Stimulated activated CD8-positive, alpha-beta memory T cell treated with anti-CD3 and anti-CD28 coated beads, Interleukin-4, amount 100 ng/mL, for 1 hour (primary cell): ENCODE measurements around the gene SCN1A.
"Not testable (repeated sequence)": the region's sequence is repeated elsewhere in the genome, so short reads cannot be mapped to it uniquely, and the experiment has no call there.

ENCODE experiments used
- DNase-seq, 2 donors: peaks; one replicate each; pipeline ENCODE4 v3.0.0-alpha.2; 2020; ENCODE audit warnings: low read depth in 2 of 2, low spot score in 1 of 2

The SCN1A gene

DNA sequence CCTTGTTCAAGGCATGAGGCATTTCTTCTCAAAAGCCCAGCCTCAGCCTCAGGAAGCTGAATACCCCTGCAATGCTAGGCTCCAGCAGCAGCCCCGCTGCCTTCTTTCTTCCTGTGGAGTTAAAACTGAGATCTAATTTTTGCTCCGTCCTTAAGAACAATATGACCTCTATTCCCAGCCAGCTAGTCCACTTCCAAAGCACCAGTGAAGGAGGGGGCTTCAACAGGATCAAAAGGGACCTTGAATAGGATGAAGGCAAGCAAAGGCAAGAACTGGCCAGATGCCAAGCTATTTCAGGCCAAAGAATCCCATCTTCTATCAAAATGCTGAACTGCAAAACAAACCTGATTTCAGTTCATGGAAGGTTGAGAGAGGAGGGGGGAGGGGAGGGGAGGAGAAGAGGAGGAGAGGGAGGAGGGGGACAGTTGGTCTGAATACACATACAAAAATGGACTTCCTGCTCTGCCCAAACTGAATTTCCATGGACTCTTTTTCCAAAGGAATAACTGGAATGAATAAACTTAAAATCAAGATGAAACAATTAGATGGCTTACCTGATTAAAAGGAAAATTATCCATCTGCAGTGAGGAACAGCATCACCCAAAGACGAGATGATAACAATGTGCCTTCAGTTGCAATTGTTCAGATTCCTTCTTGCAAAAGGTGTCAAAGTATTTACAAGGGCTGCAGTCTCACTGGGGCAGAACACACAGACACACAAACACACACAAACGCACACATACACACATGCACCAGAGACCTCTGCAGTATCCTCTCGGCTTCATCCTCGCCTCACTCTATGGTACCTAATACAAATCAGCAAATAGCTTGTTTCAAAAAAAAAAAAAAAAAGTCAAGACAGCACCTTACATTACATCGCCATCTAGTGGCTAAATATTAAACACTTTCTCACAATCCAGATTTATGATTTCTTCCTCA, at the start of gene SCN1A:
TSS of gene SCN1A (minus strand) at position 804 of the 939 bp plus-strand sequence. CDS start 54,399 bp downstream, outside the sequence.
- DNase-seq, result no peak

DNA sequence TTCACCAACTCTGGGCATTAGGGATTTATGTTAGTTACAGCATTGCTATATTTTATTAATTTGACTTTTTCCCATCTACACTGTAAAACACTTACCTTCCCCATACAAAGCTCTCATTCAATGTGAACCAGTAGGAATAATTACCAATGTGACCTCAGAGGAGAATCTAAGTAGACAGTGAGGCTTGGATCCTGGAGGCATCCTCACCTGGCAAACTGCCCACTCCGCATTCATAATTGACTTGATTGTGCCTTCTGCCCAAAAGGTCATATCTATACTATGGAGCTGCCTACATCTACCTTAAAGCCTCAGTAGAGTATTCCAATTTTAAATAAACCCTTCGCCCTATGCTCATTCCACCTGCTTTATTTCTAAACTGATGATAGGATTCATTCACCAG, 45.4 kb upstream of the SCN1A start:
- DNase-seq, result no peak

DNA sequence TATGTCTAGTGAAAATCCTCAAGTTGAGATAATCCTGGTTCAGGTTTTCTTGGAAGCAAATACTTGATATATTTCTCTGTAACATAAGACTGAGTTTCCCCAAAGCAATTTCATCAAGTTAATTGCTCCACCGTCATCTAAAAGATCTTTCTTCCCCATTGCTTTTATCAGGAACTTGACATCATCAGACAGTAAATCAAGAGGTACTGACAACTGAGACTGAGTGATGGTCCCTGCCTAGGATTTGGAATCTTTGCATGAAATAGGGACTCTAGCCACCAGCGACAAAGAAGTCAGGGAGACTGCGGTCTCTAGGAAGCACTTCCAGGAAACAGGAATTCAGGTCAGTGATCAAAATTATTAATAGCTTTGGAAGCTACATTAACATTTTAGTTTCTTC, 43.4 kb upstream of the SCN1A start:
- no peak for DNase-seq

DNA sequence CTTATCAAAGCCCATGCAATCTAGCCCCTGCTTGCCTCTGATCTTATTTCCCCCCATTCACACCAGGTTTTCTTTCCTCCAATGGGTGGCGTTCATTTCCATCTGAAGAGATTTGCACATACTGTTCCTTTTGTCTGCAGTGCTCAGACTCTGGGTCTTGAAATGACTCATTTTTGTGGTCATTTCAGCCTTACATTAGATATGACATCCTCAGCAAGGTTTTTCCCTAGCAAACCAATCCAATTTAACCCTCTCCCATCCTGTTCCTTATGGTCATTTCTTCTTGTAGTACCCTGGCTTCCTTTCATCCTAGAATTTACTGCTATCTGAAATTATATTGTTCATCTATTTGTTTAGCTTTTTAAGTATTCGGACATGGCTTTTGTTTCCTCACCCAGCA, 42.5 kb upstream of the SCN1A start:
- no peak for DNase-seq

DNA sequence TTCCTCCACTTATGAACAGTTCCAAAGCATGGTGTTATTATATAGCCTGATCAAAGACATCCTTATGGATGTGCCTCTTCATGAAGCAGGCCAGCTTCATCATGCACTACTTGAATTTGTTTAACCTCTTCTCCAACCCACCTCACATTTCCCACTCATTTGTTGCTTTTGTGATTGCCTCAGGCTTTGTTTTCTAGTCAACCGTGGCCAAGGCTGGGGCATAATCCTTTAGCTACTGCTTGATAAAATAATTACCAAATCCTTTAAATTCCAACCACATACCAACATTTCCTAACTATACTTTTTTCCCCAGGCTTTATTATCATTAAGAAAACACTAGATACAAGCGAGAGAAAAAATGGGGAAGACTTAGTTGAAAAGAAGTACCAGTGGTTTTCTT, 39.6 kb upstream of the SCN1A start:
- no peak for DNase-seq

DNA sequence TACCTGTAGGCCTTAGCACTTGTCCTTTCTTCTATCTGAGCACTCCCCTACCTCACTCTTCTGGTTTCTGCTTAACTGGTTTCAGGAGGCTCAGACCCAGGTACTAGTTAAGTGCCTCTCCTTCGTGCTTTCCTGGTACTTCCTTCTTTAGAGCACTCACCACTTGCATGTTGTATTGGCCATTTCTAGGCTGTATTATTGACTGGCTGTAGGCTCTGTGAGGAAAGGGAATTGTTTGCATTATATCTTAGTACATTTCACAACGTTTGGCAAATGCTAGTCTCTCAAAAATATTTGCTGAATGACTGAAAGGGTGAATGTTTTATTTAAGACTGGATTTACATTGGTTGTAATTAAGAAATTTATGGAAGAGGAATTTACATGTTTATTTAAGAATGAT, 36.0 kb upstream of the SCN1A start:
- no peak for DNase-seq

DNA sequence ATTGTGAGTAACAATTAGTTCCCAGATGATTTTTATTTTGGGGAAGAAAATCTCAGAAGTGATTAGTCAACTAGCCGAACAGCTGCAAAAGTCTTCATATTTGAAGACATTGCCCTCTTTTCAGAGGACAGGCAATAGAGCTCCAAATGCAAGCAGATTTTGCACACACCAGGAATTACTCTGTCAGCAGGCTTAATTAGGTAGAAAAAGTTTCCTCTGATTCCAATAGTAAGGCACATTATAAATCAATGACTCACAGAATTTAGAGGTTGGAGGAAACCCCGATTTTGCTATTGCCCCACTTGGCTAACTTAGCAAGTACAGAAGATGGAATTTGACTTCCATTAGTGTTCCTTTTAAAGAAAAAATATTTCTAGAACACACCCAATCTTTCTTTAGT, 30.7 kb upstream of the SCN1A start:
- DNase-seq, result no peak

DNA sequence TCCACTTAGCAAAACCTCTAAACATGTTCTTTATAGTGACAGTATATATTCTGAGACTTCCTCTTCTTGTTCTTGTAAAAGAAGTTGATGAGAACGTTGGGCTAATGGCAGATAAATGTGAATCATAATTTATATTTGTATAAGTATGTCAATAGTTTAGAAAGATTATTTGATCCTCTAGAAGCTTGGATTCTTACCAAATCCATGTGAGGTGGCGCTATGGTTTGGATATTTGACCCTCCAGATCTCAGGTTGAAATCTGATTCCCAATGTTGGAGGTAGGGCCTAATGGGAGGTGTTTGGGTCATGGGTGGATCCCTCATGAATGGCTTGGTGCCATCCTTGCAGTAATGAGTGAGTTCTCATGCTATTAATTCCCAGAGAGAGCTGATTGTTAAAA, 29.8 kb upstream of the SCN1A start:
- DNase-seq, result no peak

DNA sequence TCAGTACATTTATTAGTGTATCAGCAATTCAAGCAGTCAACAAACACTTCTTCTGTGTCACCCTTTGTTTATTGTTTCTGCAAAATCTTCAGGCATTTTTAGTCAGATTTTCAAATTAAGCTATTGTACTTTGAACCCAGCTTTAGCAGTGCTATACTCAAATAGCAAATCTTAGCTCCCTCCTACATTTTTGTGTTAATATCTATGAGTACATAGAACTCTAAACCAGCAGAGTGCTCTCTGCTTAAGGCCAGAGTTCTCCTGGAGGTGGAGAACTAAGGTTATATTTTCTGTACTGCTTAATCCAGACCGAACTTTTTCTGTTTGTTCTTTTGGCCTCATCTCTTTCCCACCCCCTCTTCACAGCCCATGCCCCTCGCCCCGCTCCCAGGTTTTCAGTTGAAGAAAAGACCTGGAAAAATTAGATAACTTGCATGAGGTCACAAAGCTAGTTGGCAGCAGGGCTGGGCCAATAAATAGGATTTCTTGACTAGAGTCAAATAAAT, 29.2 kb upstream of the SCN1A start:
- DNase-seq, result no peak

DNA sequence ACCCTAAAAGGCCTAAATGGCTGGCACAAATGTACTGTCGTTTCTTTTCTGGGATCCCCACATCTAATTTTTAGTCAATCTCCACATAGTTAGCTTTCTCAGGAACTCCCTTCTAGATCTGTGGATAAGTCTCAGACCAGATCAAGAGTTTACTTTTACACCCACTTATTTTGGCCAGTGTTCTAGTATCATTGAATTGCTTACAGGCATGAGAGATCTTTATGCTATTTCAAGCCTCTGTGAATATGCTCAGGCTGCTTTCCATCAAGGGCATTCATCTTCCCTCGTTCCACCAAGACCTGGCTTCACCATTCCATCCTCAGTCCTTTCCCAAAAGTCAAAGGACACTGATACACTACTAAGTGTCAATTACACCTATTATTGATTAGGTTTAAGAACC, 27.8 kb upstream of the SCN1A start:
- DNase-seq, result no peak

DNA sequence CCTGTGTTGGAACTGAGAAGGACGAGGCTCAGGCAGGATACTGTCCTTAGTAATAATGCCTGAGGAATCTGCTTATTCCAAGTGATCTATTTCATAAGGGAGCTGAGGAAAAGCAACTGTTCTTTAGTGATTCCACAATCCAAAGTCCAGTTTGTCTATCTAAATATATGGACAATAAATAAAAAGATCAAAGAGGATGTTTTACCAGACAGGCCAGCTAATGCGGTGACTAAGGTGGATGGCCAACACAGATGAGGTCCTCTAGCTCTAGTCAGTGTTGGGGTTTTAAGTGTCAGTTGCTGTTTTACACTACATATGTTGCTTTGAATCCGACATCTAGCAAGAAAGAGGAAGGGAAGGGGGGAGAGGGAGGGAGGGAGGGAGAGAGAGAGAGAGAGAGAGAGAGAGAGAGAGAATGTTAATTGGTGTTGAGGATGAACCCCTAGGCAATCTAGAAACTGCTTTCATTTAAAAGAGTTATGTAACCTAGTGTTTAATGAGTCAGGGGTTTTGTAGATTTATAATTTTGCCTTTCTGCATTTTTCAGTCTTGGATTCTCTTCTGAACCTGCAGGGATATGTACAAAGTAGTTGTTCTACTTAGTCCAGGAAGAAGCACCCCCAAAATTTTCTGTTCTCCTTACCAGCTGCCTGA, 27.0 kb upstream of the SCN1A start:
- no peak for DNase-seq

DNA sequence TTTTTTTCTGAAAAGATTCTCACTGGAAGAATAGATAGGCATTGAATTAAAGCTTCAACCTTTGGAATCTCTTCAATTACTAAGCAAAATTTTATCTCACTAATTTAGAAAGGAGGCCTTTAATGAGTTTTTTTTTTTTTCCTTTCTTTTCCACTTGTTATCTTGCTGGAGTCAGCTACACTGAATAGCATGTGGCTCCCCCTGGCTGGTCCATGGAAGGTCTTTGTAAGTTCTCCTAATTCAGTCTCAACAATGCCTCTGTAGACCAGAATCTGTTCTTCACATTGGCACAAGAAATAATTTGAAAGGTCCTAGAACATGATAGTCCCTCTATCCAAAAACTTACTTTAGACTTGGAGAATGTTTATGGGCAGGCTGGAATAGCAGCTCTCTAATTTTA, 24.2 kb upstream of the SCN1A start:
- DNase-seq, result no peak

DNA sequence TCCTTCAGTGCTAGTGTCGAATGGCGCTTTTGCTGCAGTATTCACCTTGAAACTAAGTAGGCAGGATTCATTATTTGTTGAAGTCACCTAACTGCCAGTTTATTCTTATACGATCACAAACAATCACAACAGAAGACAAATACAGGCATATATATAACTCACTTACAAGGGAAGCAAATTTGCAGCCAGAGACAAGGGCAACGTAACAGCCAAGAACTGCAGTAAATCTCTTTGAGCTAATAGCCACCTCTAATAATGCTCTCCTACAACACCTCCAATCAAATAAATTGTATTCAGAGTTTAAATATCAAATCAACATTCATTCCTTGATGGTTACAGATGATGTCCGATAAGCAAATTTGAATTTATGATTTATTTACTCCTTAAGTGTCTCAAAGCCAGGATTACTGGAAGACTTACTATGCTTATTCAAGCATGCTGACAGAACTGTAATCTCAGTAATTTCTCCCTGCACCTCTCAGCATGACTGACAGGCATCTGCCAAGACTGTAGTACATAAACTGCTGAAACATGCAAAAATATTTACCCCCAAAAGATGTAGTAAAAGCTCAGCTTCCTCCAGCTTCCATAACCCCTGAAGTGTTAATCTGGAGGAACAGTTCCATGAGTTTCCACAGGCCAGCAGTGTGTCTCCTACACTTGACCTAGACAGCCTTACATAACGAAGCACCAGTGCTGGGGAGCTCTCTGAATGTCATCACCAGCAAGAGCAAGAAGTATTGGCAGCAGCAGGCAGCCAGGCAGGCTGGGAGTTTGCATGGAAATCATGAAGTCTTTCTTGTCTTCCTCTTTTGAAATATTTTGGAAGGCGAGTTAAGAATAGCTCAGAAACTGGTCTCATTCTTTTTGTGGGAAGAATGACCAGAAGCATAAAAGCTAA, 20.9 kb upstream of the SCN1A start:
- DNase-seq, result no peak

DNA sequence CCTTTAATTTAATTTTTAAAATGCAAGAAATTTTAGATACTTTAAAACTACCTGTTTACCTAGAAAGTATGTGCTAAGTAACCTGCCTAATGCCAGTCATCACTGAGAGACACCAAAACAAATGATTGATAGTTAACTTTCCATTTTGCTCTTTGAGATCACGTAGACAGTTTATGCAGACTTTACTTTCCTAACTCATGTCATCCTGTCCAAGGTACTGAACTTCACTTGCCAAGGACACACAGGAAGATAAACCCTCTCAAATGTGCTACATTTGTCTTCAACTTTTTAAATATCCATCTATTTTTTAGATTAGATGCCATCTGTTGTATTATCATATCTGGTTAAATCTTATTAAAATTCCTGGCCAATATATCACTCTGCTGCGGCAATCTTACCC, 20.1 kb upstream of the SCN1A start:
- no peak for DNase-seq

DNA sequence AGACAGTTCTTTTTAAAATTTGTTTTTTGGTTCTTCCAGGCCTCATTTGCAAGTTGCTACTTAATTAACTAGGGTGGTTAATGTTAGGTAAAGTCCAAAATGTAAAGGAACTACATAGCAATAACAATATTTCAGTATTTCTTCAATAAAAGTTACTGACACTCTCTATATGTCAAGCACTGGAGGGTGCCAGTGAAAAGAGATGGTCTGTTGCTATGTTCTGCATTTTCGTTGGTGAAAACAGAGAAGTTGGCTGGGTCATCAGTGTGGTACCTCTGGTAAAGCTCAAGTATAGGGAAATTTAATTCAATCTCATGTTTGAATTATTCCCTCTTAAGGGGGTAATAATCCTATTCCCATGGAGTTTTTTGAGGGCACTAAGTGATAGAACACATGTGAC, 16.3 kb upstream of the SCN1A start:
- DNase-seq, result no peak

DNA sequence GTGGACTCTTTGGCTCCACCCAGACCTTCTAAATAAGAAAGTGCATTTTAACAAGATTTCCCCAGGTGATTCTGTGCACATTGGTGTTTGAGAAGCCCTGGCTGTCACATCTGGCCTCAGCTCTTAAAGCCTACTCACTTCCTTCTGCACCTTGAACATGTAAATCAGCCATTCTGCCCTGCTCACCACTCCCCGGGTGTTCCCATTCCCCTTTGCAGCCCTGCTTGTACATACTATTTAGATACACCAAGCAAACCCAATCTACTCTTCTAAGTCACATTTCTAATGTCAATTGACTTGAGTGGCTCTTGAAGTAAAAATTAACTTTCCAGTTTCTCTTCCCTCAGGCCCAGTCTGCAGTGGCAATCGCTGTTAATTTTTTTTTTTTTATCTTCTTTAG, 13.1 kb upstream of the SCN1A start:
- no peak for DNase-seq

DNA sequence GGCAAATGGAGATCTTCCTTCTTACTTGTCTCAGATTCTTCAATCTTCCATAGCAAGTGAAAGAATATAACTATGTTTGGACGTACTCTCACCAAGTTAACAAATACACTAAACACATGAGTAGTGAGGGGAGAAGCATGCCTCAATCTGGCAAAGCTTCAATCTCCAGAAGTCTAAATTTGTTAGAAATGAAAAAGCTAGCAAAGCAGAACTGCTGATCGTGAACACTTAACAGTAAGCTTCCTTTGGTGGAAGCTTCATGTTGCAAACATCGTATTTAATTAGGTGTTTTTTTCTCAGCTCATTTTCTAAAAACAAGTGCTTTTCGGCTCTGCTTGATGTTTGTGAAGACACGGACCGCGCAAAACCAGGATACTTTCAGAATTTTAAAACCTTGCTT, 12.7 kb upstream of the SCN1A start:
- DNase-seq, result no peak

DNA sequence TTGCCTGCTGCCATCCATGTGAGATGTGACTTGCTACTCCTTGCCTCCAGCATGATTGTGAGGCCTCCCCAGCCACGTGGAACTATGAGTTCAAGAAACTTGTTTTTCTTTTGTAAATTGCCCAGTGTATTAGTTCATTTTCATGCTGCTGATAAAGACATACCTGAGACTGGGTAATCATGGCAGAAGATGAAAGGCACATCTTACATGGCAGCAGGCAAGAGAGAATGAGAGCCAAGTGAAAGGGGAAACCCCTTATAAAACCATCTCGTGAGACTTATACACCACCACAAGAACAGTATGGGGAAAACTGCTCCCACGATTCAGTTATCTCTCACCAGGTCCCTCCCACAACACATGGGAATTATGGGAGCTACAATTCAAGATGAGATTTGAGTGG, 11.7 kb upstream of the SCN1A start:
- DNase-seq, result not testable (repeated sequence)

DNA sequence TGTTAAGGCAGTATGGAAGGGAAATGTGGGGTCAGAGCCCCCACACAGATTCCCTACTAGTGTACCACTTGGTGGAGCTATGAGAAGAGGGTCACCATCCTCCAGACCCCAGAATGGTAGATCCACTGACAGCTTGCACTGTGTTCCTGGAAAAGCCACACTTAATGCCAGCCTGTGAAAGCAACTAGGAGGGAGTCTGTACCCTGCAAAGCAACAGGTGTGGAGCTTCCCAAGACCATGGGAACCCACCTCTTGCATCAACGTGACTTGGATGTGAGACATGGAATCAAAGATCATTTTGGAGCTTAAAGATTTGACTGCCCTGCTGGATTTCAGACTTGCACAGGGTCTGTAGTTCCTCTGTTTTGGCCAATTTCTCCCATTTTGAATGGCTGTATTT, 10.8 kb upstream of the SCN1A start:
- no peak for DNase-seq

DNA sequence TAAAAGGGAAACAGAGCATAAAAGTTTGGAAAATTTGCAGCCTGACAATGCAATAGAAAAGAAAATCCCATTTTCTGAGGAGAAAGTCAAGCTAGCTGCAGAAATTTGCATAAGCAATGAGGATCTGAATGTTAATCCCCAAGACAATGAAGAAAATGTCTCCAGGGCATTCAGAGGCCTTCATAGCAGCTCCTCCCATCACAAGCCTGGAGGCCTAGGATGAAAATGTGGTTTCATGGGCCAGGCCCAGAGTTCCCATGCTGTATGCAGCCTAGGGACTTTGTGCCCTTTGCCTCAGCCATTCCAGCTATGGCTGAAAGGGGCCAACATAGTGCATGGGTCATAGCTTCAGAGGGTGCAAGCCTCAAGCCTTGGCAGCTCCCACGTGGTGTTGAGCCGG, 10.3 kb upstream of the SCN1A start:
- no peak for DNase-seq

DNA sequence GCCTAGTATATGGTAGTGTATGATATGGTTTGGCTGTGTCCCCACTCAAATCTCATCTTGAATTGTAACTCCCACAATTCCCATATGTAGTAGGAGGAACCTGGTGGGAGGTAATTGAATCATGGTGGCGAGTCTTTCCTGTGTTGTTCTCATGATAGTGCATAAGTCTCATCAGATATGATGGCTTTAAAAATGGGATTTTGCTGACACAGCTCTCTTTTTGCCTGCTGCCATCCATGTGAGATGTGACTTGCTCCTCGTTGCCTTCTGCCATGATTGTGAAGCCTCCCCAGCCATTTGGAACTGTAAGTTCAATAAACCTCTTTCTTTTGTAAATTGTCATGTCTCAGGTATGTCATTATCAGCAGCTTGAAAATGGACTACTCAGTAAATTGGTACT, 9.5 kb upstream of the SCN1A start:
- DNase-seq, result no peak
